Mesendoderm (in vitro differentiated cells): ENCODE results near the gene TOGARAM2. TPM values are rescaled to one million over a fixed set of nuclear protein-coding genes. Genes with fewer than 3 reads are reported as not detected.

ENCODE experiments used
- DNase-seq: peaks from one replicate; pipeline ENCODE4 v3.0.0; 2013
- H2AK5ac ChIP-seq: 2 replicates; pipeline ENCODE4 v1.6.1; 2013; ENCODE audit warnings: low read length, inconsistent platforms
- H2BK120ac ChIP-seq: 2 replicates; pipeline ENCODE4 v1.6.1; 2013; ENCODE audit warnings: low read depth, mild to moderate bottlenecking, low read length, moderate library complexity, mixed read lengths
- H2BK15ac ChIP-seq: replicated peaks from 2 replicates; pipeline ENCODE4 v1.6.1; 2013; ENCODE audit warnings: low read depth, mild to moderate bottlenecking, moderate library complexity
- H2BK5ac ChIP-seq: 2 replicates; pipeline ENCODE4 v1.6.1; 2013; ENCODE audit warnings: low read length, inconsistent platforms
- H3K18ac ChIP-seq: 2 replicates; pipeline ENCODE4 v1.6.1; 2013; ENCODE audit warnings: mild to moderate bottlenecking, low read length, mixed read lengths
- H3K23ac ChIP-seq: one replicate; pipeline ENCODE4 v1.6.1; 2013; ENCODE audit warnings: low read length
- H3K27ac ChIP-seq: 2 replicates; pipeline ENCODE4 v1.5.1; 2013; ENCODE audit warnings: low read depth, mild to moderate bottlenecking, inconsistent platforms, low read length, moderate library complexity
- H3K27me3 ChIP-seq: 2 replicates; pipeline ENCODE4 v1.6.1; 2013; ENCODE audit warnings: low read length, control low read depth, mild to moderate bottlenecking, inconsistent platforms; ENCODE audit not compliant: insufficient read depth, poor library complexity
- H3K36me3 ChIP-seq: 2 replicates; pipeline ENCODE4 v1.6.1; 2013; ENCODE audit warnings: low read length, inconsistent platforms; ENCODE audit not compliant: control insufficient read depth, insufficient read depth
- H3K4ac ChIP-seq: one replicate; pipeline ENCODE4 v1.6.1; 2013; ENCODE audit warnings: low read depth, mild to moderate bottlenecking, low read length, moderate library complexity
- H3K4me1 ChIP-seq: 2 replicates; pipeline ENCODE4 v1.6.1; 2013; ENCODE audit warnings: low read depth, low read length, inconsistent platforms; ENCODE audit not compliant: control insufficient read depth
- H3K4me2 ChIP-seq: 2 replicates; pipeline ENCODE4 v1.6.1; 2013; ENCODE audit warnings: low read length
- H3K4me3 ChIP-seq: 2 replicates; pipeline ENCODE4 v1.5.1; 2013; ENCODE audit warnings: mild to moderate bottlenecking, low read length
- H3K56ac ChIP-seq: one replicate; pipeline ENCODE4 v1.6.1; 2013; ENCODE audit warnings: low read length
- H3K79me1 ChIP-seq: 2 replicates; pipeline ENCODE4 v1.6.1; 2013; ENCODE audit warnings: low read length, inconsistent platforms
- H3K79me2 ChIP-seq: 2 replicates; pipeline ENCODE4 v1.6.1; 2013; ENCODE audit warnings: mild to moderate bottlenecking, low read length; ENCODE audit not compliant: control insufficient read depth, insufficient read depth
- H3K9ac ChIP-seq: 2 replicates; pipeline ENCODE4 v1.6.1; 2013; ENCODE audit warnings: low read length, inconsistent platforms
- H4K5ac ChIP-seq: one replicate; pipeline ENCODE4 v1.6.1; 2013; ENCODE audit warnings: low read length
- H4K8ac ChIP-seq: one replicate; pipeline ENCODE4 v1.6.1; 2013; ENCODE audit warnings: low read depth, mild to moderate bottlenecking, control low read depth, low read length, moderate library complexity
- WGBS: extraction: QIAGEN DNeasy Blood & Tissue Kit; methylation state at CpG from one replicate; pipeline ENCODE4 v1.1.7; 2013; ENCODE audit warnings: low lambda C conversion rate, missing lambda C conversion rate; ENCODE audit not compliant: insufficient coverage; ENCODE audit errors: extremely low coverage; 5-methylcytosine and 5-hydroxymethylcytosine counted together
- small RNA-seq: library from polyadenylated mRNA; stranded (forward); fragments of <200 nt; extraction: miRNeasy Mini kit (QIAGEN cat#:217004); gene quantifications from one replicate; pipeline ENCODE3, GENCODE V24; 2013; ENCODE audit not compliant: insufficient read depth

TOGARAM2 gene

GRCh38 chr2:29096969-29097368 is 115.9 kb downstream of the TOGARAM2 start:
- no CpG with 5 or more reads among the region's 8 CpGs for WGBS

DNA sequence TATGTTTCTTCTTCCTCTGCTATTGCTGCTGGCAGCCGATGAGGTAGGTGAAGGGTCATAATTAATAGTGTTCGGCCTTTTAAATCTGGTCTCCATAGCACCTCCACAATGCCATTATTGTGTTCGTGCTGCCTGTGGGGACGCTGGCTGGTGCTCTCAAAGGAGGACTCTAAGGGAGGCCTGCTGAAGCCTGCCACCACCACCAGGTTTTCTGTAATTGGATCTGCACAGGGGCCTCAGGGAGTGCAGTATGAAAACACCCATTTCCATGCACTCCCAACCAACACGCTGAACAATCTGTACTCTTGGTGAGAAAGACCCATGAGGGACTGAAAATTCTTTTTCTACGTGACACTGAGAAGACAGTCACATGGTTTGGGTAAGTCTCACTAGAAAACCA is 116.5 kb downstream of the TOGARAM2 start:
- DNase-seq: no peak
- Histone ChIP-seq H4K8ac (no peak overlapping the region), H3K56ac (no peak overlapping the region), H3K9ac (no peak overlapping the region), H2AK5ac (no peak overlapping the region), H4K5ac (no peak overlapping the region), H3K79me2 (no peaks in the 10 kb centered on the region), H3K27ac (no peak overlapping the region), H2BK5ac (no peak overlapping the region), H3K18ac (no peak overlapping the region), H2BK15ac (no peak overlapping the region), H3K27me3 (no peaks in the 10 kb centered on the region), H3K4me2 (no peak overlapping the region), H3K4me1 (no peaks in the 10 kb centered on the region), H3K23ac (no peak overlapping the region), H3K36me3 (no peaks in the 10 kb centered on the region), H2BK120ac (no peak overlapping the region), H3K4me3 (no peak overlapping the region), H3K79me1 (no peaks in the 10 kb centered on the region), H3K4ac (no peak overlapping the region)
- WGBS: no CpG with 5 or more reads among the region's 6 CpGs

More at GRCh38 chr2:29096969-29097368, 115.9 kb downstream of the TOGARAM2 start:
- no peak overlapping the region for H3K4me2 ChIP-seq
- H3K36me3 ChIP-seq: no peaks in the 10 kb centered on the region
- no peak overlapping the region for H2BK5ac ChIP-seq
- no peaks in the 10 kb centered on the region for H3K79me1 ChIP-seq
- no peak overlapping the region for H3K18ac ChIP-seq
- no peak overlapping the region for H2BK120ac ChIP-seq
- H3K4me1 ChIP-seq: no peaks in the 10 kb centered on the region
- H3K9ac ChIP-seq: no peak overlapping the region
- no peak overlapping the region for H4K5ac ChIP-seq
- no peak overlapping the region for H2BK15ac ChIP-seq
- no peak overlapping the region for H2AK5ac ChIP-seq
- H3K4ac ChIP-seq: no peak overlapping the region
- DNase-seq: no peak
- no peak overlapping the region for H3K56ac ChIP-seq
- H3K79me2 ChIP-seq: no peaks in the 10 kb centered on the region
- no peak overlapping the region for H3K4me3 ChIP-seq
- no peak overlapping the region for H4K8ac ChIP-seq
- no peaks in the 10 kb centered on the region for H3K27me3 ChIP-seq
- no peak overlapping the region for H3K27ac ChIP-seq
- no peak overlapping the region for H3K23ac ChIP-seq

DNA sequence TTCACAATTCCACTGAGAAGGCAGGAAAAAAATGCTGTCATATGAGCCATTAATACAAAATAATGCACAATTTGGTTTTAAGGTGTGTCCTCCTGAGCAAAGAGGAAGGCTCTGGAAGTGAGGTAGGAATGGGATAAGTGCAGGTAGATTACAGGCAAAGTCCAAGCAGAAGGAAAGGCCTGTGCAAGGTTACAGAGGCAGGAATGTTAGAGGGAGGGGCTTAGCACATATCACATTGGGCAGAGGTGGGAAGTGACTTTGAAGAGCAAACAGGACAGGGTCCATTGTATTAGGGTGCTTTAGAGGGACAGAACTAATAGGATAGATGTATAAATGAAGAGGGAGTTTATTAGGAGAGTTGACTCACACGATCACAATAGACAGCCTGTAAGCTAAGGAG is 119.5 kb downstream of the TOGARAM2 start:
- Histone ChIP-seq H3K18ac (no peak overlapping the region), H2BK15ac (no peak overlapping the region), H3K23ac (no peak overlapping the region), H2BK5ac (no peak overlapping the region), H3K4ac (no peak overlapping the region), H2BK120ac (no peak overlapping the region), H3K27ac (no peak overlapping the region), H4K8ac (no peak overlapping the region), H3K27me3 (no peaks in the 10 kb centered on the region), H3K36me3 (no peaks in the 10 kb centered on the region), H3K4me3 (no peak overlapping the region), H3K9ac (no peak overlapping the region), H3K79me2 (no peaks in the 10 kb centered on the region), H3K4me2 (no peak overlapping the region), H4K5ac (no peak overlapping the region), H3K4me1 (no peaks in the 10 kb centered on the region), H3K56ac (no peak overlapping the region), H3K79me1 (no peaks in the 10 kb centered on the region), H2AK5ac (no peak overlapping the region)
- DNase-seq: no peak
- no CpG with 5 or more reads among the region's 1 CpG for WGBS

Small RNA genes lying within 50 kb of the gene (small RNA-seq; reads per million reads assigned to genes)
- gene RF00019: not detected
